Measurements from ENCODE around the gene TEX54. TPM values are rescaled to one million over a fixed set of nuclear protein-coding genes. Genes with fewer than 3 reads are reported as not detected.

Gene TEX54
- total and polyA plus RNA-seq, 2 donors (not counting 1 experiment from before 2014, with no cell fraction given) = not detected

DNA sequence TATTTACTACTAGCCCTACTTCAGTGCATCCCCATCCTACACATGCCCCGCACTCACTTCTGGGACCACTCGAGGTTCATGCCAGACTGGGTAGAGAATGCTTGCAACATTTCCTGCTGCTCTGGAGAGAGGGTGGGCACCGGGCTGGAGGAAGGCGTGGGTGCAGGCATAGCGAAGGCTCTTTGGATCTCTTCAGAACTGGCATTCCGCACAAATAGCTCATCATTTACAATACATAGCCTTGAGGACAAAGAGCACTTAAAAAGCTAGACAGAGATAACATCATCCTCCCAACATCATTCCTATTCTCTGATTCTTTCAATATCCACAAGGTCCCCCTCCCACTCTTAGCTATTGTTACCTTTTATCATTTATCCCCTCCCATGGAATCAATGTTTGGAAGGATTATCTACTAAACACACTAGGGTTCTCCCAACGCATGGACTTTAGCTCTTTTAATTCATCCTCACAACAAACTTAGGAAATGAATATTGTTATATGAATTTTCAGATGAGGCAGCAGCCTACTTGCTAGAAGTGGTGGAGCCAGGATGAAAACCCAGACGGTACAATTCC is 38.4 kb downstream of the TEX54 start:
- H3K9ac ChIP-seq (ENCODE audit: insufficient read depth, low read length) = no peak overlapping the region
- no peak overlapping the region for H3K4me3 ChIP-seq (replicated peaks in 1 of 4; ENCODE audit: control extremely low read depth in 1 of 4, insufficient read depth in 1 of 4, low read depth in 3 of 4, low read length in 4 of 4)
- H3K4me2 ChIP-seq (ENCODE audit: extremely low read depth, insufficient read depth, low read length) = no peak overlapping the region
- H3K27me3 ChIP-seq (ENCODE audit: control insufficient read depth, insufficient read depth, low read length) = no peaks in the 10 kb centered on the region
- H3K36me3 ChIP-seq (ENCODE audit: control insufficient read depth, insufficient read depth, low read length) = peaks cover 25% of the 10 kb centered on the region
- no peak overlapping the region for H2AFZ ChIP-seq (ENCODE audit: low read length)
- H3K27ac ChIP-seq (ENCODE audit: insufficient read depth, low read length) = no peak overlapping the region
- H3K4me1 ChIP-seq (ENCODE audit: control insufficient read depth, extremely low read depth, insufficient read depth, low read length) = peaks cover 12% of the 10 kb centered on the region
- H3K79me2 ChIP-seq (ENCODE audit: control insufficient read depth, insufficient read depth, low read length) = peaks cover 24% of the 10 kb centered on the region
- no peaks in the 10 kb centered on the region for H3K9me3 ChIP-seq (ENCODE audit: control insufficient read depth, insufficient read depth, low read depth, low read length)
- TF ChIP-seq EZH2 (IDR thresholded peaks at IDR 0.05; ENCODE audit: low read length, missing control alignments) = no peak
- TF ChIP-seq, protein P1, sequence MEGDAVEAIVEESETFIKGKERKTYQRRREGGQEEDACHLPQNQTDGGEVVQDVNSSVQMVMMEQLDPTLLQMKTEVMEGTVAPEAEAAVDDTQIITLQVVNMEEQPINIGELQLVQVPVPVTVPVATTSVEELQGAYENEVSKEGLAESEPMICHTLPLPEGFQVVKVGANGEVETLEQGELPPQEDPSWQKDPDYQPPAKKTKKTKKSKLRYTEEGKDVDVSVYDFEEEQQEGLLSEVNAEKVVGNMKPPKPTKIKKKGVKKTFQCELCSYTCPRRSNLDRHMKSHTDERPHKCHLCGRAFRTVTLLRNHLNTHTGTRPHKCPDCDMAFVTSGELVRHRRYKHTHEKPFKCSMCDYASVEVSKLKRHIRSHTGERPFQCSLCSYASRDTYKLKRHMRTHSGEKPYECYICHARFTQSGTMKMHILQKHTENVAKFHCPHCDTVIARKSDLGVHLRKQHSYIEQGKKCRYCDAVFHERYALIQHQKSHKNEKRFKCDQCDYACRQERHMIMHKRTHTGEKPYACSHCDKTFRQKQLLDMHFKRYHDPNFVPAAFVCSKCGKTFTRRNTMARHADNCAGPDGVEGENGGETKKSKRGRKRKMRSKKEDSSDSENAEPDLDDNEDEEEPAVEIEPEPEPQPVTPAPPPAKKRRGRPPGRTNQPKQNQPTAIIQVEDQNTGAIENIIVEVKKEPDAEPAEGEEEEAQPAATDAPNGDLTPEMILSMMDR (conservative IDR thresholded peaks at IDR 0.05 in 1 of 2, IDR thresholded peaks at IDR 0.05 in 1 of 2; ENCODE audit: low read depth in 1 of 2, low read length in 2 of 2) = no peak
- no peaks in the 10 kb centered on the region for H4K20me1 ChIP-seq (ENCODE audit: control insufficient read depth, extremely low read depth, insufficient read depth, low read length)
- DNase-seq (ENCODE audit: low read depth in 2 of 2) = peak in 1 of 2 donors; percentile 17

DNA sequence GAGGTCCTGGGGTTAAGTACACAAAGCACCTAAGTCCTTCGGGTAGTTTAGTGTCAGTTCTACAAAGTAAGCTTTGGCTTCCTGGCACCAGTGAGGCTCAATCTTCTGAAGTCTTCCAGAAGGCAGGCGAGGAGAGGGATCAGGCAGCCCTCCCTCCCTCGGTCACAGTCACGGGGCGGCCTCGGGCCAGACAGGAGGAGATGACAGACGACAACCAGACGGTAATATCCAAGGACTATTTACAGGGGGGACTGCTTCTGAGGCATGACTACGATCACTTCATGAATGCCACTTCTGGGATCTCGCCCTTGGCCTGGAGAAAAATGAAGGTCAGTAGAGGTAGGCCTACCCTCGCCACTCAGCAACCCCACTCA is 40.5 kb downstream of the TEX54 start:
- Histone ChIP-seq H3K79me2 (ENCODE audit: control insufficient read depth, insufficient read depth, low read length) (peaks cover 39% of the 10 kb centered on the region), H3K27ac (ENCODE audit: insufficient read depth, low read length) (peak overlapping the region; percentile 85), H3K4me2 (ENCODE audit: extremely low read depth, insufficient read depth, low read length) (peak overlapping the region; percentile 60), H4K20me1 (ENCODE audit: control insufficient read depth, extremely low read depth, insufficient read depth, low read length) (no peaks in the 10 kb centered on the region), H3K9ac (ENCODE audit: insufficient read depth, low read length) (no peak overlapping the region), H2AFZ (ENCODE audit: low read length) (no peak overlapping the region), H3K4me3 (replicated peaks in 1 of 4; ENCODE audit: control extremely low read depth in 1 of 4, insufficient read depth in 1 of 4, low read depth in 3 of 4, low read length in 4 of 4) (peak overlapping the region in 2 of 4 experiments; percentile 46 to 76), H3K27me3 (ENCODE audit: control insufficient read depth, insufficient read depth, low read length) (no peaks in the 10 kb centered on the region), H3K4me1 (ENCODE audit: control insufficient read depth, extremely low read depth, insufficient read depth, low read length) (peaks cover 14% of the 10 kb centered on the region), H3K9me3 (ENCODE audit: control insufficient read depth, insufficient read depth, low read depth, low read length) (no peaks in the 10 kb centered on the region), H3K36me3 (ENCODE audit: control insufficient read depth, insufficient read depth, low read length) (peaks cover 22% of the 10 kb centered on the region)
- peak in 1 of 2 donors; percentile 17 for DNase-seq (ENCODE audit: low read depth in 2 of 2)
- no peak for TF ChIP-seq EZH2 (IDR thresholded peaks at IDR 0.05; ENCODE audit: low read length, missing control alignments)
- TF ChIP-seq, protein P1 (conservative IDR thresholded peaks at IDR 0.05 in 1 of 2, IDR thresholded peaks at IDR 0.05 in 1 of 2; ENCODE audit: low read depth in 1 of 2, low read length in 2 of 2) = no peak

- DNase-seq (ENCODE audit: low read depth in 2 of 2) = peak; percentile 75
- H3K9me3 ChIP-seq (ENCODE audit: control insufficient read depth, insufficient read depth, low read depth, low read length) = no peaks in the 10 kb centered on the region
- H3K9ac ChIP-seq (ENCODE audit: insufficient read depth, low read length) = peak within 1 kb of the TSS; percentile 81
- H3K4me2 ChIP-seq (ENCODE audit: extremely low read depth, insufficient read depth, low read length) = peak within 1 kb of the TSS; percentile 94
- peak within 1 kb of the TSS; percentile 12 for H2AFZ ChIP-seq (ENCODE audit: low read length)
- H3K27me3 ChIP-seq (ENCODE audit: control insufficient read depth, insufficient read depth, low read length) = no peaks in the 10 kb centered on the region
- H3K4me3 ChIP-seq (replicated peaks in 1 of 4; ENCODE audit: control extremely low read depth in 1 of 4, insufficient read depth in 1 of 4, low read depth in 3 of 4, low read length in 4 of 4) = peak within 1 kb of the TSS; percentile 67 to 96 (median 82)
- H3K4me1 ChIP-seq (ENCODE audit: control insufficient read depth, extremely low read depth, insufficient read depth, low read length) = peaks cover 14% of the 10 kb centered on the region
- no peaks in the 10 kb centered on the region for H4K20me1 ChIP-seq (ENCODE audit: control insufficient read depth, extremely low read depth, insufficient read depth, low read length)
- peaks cover 22% of the 10 kb centered on the region for H3K36me3 ChIP-seq (ENCODE audit: control insufficient read depth, insufficient read depth, low read length)
- peaks cover 39% of the 10 kb centered on the region for H3K79me2 ChIP-seq (ENCODE audit: control insufficient read depth, insufficient read depth, low read length)
- TF ChIP-seq, protein P1 (conservative IDR thresholded peaks at IDR 0.05 in 1 of 2, IDR thresholded peaks at IDR 0.05 in 1 of 2; ENCODE audit: low read depth in 1 of 2, low read length in 2 of 2) = no peak
- TF ChIP-seq EZH2 (IDR thresholded peaks at IDR 0.05; ENCODE audit: low read length, missing control alignments) = no peak
- H3K27ac ChIP-seq (ENCODE audit: insufficient read depth, low read length) = peak within 1 kb of the TSS; percentile 85
Observed at GRCh38 chr11:62791501-62792201, 41.0 kb downstream of the TEX54 start, which contains the start of gene TMEM223. TSS of gene TMEM223 (minus strand) at chr11:62792006. CDS start at chr11:62791994, 12 bp downstream.

Data from fibroblast of lung (primary cell).